Measurements from ENCODE around the gene ELAVL1.
A peak's percentile ranks its signal among the peaks of the same experiment; 100 is the strongest.
"Not testable (repeated sequence)": the region's sequence is repeated elsewhere in the genome, so short reads cannot be mapped to it uniquely, and the experiment has no call there.

Gene ELAVL1

DNA sequence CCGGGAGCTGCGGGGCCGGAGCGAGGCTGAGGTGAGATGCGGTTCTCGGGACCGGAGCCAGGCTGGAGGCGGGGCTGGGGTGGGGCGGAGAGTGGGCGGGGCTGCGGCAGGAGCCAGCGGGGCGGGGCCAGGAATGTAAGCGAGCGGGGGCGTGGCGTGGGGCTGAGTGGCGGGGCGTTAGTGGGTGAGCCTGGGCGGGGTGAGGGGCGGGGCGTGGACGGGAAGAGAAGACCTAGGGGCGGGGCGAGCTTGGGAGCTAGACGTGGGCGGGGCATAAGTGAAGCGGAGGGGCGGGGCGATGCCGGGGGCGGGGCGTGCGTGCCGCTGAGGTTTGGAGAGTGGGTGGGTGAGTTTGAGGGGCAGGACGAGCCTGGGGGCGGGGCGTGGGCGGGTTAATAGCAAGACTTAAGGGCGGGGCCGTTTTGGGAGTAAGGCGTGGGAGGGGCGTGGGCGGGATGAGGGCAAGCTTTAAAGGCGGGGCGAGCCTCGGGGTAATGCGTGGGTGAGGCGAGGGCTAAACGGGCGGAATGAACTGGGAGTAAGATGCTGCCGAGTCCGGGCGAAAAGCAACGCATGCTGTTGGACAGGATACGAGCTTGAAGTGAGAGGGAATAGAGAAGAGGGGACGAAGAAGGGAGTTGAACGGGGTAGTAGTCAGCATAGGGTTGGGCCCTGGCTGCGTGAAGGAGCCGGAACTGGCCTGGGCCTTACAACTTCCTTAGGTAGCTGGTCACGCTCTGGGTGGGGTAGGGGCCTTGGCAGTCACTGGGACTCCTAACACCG, 84.7 kb downstream of the ELAVL1 start:
- peak; percentile 100 for DNase-seq

DNA sequence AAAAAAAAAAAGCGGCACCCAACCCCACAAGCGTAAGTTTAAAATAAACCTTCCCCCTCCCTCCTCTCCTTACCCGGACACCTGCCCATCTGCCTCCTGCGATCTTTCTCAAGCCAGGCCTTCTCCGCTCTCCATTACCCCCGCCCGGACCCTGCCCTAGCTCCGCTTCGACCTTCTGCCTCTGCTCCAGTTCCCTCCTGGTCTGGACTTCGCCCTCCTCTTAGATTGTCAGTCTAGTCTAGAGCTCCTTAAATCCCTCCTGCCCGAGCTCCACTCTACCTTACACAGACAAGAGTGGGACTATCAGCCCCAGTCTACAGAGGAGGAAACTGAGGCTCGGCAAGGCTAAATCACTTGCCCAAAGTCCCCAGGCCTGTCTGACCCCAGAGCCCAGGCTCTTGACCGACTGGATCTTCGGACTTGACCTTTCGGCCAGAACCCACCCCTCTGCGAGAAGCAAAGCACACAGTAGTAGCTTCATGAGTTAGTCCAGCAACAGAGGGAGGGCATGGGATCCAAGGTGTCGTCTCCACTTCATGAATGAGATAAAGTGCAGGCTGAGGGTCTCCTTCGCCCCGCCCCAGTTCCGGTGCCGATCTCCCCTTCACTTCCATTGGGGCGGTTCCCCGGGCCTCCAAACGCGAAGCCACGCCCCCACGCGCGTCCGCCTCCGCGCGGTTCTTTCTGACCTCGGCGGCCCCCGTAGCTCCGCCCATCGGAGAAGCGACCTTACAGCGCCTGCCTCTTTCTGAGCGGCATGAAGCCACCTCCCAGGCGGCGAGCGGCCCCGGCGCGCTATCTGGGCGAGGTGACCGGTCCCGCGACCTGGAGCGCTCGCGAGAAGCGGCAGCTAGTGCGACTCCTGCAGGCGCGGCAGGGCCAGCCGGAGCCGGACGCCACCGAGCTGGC, 85.6 kb downstream of the ELAVL1 start, which contains the start of gene SNAPC2:
Gene SNAPC2 (plus strand): TSS at position 729 of the 909 bp plus-strand sequence. CDS start 29 bp downstream, at position 758.
- peak; percentile 95 for DNase-seq

DNA sequence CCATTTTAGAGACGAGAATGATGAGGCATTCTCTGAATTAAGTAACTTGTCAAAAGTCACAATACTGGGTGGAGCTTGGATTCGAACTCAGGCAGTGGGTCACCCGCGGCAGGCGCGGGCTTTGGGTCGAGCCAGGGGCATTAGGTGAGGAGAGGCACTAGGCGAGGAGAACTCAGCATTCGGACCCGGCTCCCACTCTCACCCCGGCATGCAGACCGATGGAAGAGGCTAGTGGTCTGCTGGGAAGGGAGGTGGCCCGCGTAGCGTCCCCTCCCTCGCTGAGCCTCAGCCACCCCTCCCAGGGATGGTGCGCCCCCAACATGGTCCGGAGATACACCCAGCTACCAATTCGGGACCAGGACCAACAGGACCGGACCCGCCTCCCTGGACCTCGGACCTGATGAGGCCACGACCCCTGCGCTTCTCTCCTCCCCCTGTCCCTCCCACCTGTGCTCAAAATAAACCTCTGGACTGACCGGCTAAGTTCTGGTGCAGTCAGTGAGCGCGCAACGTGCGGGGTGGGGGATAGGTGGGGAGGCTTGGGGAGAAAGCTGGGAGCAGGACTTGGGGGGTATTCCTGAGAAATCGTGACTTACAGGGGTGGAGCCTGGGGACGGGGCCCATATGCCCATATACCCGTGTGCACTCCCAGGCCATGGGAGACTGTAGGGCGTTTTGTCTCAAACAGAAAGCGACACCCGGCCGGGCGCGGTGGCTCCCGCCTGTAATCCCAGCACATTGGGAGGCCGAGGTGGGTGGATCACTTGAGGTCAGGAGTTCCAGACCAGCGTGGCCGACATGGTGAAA, 86.6 kb downstream of the ELAVL1 start:
- no peak for DNase-seq

DNA sequence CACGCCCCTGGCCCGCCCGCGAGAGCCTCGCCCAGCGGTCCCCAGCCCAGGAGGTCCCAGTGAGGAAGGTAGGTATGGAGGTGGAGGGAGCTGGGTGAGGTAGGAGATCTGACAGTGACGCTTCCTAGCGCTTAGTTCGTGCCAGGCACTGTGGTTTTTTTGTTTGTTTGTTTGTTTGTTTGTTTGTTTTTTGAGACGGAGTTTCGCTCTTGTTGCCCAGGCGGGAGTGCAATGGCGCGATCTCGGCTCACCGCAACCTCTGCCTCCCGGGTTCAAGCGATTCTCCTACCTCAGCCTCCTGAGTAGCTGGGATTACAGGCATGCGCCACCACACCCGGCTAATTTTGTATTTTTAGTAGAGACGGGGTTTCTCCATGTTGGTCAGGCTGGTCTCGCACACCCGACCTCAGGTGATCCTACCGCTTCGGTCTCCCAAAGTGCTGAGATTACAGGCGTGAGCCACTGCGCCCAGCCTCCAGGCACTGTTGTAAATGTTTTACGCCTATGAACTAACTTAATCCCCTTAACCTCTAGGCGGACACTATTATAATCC, 87.3 kb downstream of the ELAVL1 start:
- DNase-seq = not testable (repeated sequence)

GRCh38 chr19:7917267-7918061, 88.0 kb downstream of the ELAVL1 start:
- DNase-seq = peak; percentile 47

DNA sequence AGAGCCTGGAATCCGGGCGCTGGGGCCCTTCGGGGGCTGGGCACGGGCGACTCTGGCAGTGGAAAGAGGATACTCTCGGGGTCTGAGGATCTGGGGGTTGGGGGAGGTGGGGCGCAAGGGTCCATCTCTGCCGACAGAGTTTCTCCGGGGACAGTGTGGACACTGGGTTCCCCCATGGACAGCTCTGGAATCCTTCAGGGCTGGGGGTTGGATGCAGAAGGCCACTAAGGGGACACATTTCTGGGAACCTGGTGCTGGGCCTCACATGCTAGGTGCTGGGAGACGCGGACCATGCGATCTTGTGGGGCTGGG, 88.5 kb downstream of the ELAVL1 start:
- no peak for DNase-seq

GRCh38 chr19:7916103-7916954, 89.1 kb downstream of the ELAVL1 start:
- DNase-seq = peak; percentile 49

DNA sequence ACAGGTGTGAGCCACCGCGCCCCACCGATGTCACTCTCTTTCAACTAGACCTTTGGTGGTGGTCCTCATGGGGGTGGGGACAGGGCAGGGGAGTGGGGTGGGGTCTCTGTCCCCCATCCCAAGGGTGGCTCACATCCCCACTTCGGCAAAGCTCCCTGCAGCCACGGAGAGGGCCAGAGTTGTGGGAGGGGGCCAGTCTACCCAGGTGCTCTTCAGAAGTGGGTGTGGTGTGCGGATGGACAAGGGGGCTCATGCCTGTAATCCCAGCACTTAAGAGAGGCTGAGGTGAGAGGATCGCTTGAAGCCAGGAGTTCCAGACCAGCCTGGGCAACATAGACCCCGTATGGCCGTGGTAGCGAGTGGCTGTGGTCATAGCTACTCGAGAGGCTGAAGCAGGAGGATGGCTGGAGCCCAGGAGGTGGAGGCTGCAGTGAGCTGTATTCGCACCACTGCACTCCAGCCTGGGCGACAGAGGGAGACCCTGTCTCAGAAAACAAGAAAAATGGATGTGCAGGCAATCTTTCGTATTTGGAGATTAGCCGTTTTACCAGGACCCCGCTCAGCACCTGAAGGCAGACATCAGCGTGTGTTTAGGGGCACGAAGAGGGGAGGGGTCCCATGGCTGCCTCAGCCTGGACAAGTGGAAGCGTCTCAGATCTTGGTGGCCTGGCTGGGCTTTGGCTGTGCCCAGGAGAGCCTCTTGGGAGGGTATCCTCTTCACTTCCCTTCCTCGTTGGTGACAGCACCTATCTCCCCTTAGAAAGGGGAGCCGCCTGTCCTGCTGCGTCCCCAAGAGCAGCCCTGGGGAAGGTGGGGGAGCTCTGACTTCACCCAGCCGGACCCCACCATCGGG, 90.0 kb downstream of the ELAVL1 start:
- DNase-seq = no peak

DNA sequence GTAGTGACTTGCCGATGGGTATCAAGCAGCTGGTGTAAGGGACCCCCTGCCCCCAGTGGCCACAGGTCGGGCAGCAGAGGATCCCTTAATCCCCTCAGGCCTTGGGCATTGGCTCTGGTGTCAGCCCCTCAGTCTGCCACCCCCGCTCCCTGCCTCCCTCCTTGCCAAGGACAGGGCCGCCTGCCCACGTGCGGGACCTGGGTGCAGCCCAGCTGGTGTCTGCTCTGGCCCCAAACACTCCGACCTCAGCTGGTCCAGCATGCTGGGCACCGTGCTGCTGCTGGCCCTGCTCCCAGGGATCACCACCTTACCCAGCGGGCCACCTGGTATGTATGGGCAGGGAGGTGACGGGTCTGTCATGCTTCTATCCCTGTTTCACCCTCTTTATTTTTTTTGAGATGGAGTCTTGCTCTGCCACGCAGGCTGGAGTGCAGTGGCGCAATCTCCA, 90.8 kb downstream of the ELAVL1 start, which contains the start of gene TGFBR3L:
Gene TGFBR3L (plus strand): TSS at position 233 of the 448 bp plus-strand sequence.
- no peak for DNase-seq

DNA sequence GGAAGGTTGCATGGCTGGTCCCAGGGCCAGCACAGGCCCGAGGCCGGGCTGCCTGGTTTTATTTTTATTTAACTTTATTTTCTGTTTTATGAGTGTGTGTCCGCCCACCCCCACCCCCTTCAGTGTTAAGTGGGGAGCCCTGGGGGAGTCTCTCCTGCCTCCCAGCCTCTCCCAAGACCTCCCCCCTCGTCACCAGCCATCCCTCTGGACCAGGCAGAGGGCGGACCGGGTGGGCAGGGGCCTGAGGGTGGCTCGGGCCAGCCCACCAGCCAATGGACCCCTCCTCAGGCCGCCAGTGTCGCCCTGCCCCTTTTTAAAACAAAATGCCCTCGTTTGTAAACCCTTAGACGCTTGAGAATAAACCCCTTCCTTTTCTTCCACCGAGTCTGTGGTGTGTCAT, 91.3 kb downstream of the ELAVL1 start:
- DNase-seq = no peak

- DNase-seq = no peak
These were observed 91.8 kb downstream of the ELAVL1 start for GRCh38 chr19:7913652-7914051.

- no peak for DNase-seq
These were observed 92.5 kb downstream of the ELAVL1 start for GRCh38 chr19:7912697-7913564.

- DNase-seq = no peak
These were observed 93.2 kb downstream of the ELAVL1 start for GRCh38 chr19:7912144-7912696.

- no peak for DNase-seq
These were observed 93.8 kb downstream of the ELAVL1 start for GRCh38 chr19:7911508-7912143.

- no peak for DNase-seq
These were observed 94.9 kb downstream of the ELAVL1 start for GRCh38 chr19:7910321-7911161.

DNA sequence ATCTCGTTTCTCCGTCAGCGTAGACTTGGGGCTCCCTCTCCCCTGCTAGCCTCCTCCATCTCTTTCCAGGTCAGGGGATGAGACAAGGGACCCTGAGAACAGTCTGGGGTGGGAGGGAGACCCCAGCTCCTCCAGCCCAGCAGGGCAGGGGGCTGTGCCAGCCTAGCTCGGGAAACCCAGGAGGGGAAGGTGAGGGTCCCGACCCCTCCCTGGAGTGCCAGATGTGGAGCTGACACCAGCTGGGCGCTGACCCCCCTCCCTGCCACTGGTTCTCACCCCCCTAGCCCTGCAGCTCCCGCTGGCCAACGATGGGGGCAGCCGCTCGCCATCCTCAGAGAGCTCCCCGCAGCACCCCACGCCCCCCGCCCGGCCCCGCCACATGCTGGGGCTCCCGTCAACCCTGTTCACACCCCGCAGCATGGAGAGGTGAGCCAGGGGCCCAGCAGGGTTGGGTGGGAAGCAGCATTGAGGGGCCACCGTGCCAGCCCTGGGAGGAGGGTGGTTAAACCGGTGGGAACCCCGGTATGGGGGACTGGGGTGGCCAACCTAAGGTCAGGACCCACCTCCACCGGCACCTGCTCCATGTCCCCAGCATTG, 95.9 kb downstream of the ELAVL1 start:
- no peak for DNase-seq
